Mucosa of stomach (tissue), 1 donor: ENCODE results near the gene F13A1.

Experiments
- H3K27me3 ChIP-seq: one replicate; pipeline ENCODE4 v1.7.0; 2013; ENCODE audit warnings: mild to moderate bottlenecking, low read length; ENCODE audit not compliant: control insufficient read depth, insufficient read depth
- H3K36me3 ChIP-seq: one replicate; pipeline ENCODE4 v1.7.0; 2013; ENCODE audit warnings: low read length; ENCODE audit not compliant: control insufficient read depth, insufficient read depth
- H3K4me1 ChIP-seq: one replicate; pipeline ENCODE4 v1.7.0; 2013; ENCODE audit warnings: mild to moderate bottlenecking, low read length; ENCODE audit not compliant: control insufficient read depth, insufficient read depth
- H3K4me3 ChIP-seq: one replicate; pipeline ENCODE4 v1.7.0; 2013; ENCODE audit warnings: low read length
- H3K9ac ChIP-seq: one replicate; pipeline ENCODE4 v1.7.0; 2013; ENCODE audit warnings: mild to moderate bottlenecking, low read length, moderate library complexity
- H3K9me3 ChIP-seq: one replicate; pipeline ENCODE4 v1.7.0; 2013; ENCODE audit warnings: mild to moderate bottlenecking, low read length, moderate library complexity; ENCODE audit not compliant: control insufficient read depth
- donor health status: Pancreatic carcinoma.

Gene F13A1

GRCh38 chr6:6234963-6235362 lies 85.5 kb downstream of the F13A1 start:
- H3K9me3 ChIP-seq = no peaks in the 10 kb centered on the region
- H3K36me3 ChIP-seq = no peaks in the 10 kb centered on the region
- no peak overlapping the region for H3K9ac ChIP-seq
- H3K27me3 ChIP-seq = no peaks in the 10 kb centered on the region
- peaks cover 7% of the 10 kb centered on the region for H3K4me1 ChIP-seq
- H3K4me3 ChIP-seq = no peak overlapping the region

GRCh38 chr6:6230286-6230685 lies 90.2 kb downstream of the F13A1 start:
- Histone ChIP-seq H3K27me3 (no peaks in the 10 kb centered on the region), H3K4me3 (no peak overlapping the region), H3K4me1 (peaks cover 24% of the 10 kb centered on the region), H3K9me3 (no peaks in the 10 kb centered on the region), H3K9ac (no peak overlapping the region), H3K36me3 (no peaks in the 10 kb centered on the region)

GRCh38 chr6:6227896-6228295 lies 92.6 kb downstream of the F13A1 start:
- Histone ChIP-seq H3K9ac (no peak overlapping the region), H3K36me3 (no peaks in the 10 kb centered on the region), H3K27me3 (no peaks in the 10 kb centered on the region), H3K9me3 (no peaks in the 10 kb centered on the region), H3K4me1 (peaks cover 24% of the 10 kb centered on the region), H3K4me3 (no peak overlapping the region)

DNA sequence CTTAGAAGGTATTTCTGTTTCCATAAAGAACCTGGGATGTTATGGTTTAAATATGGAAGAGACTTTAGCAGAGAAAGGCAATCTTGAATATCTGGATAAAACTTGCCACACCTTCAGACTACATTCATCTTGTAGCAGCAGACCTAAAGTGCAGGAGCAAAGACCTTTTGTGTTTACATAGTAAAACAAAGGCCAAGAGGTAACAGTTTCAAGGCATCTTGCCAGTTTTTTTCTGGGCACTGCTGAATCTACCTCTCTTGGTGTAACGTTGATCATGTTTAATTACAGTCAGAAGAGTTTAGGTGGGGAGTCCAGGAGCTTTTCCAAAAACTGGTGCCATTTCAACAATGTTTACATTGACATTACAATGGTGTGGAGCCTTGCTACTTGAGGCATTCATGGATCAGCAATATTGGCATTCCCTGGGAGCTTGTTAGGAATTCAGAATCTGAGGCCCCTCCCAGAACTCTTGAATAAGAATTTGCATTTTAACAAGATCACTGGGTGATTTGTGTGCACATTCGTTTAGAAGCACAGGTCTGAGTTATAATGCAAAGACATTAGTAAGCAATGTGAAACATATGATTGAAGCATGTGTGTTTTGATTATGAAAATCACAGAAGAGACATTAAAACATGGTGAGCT lies 94.5 kb downstream of the F13A1 start:
- Histone ChIP-seq H3K9me3 (no peaks in the 10 kb centered on the region), H3K36me3 (no peaks in the 10 kb centered on the region), H3K9ac (no peak overlapping the region), H3K27me3 (no peaks in the 10 kb centered on the region), H3K4me3 (no peak overlapping the region), H3K4me1 (peaks cover 24% of the 10 kb centered on the region)

GRCh38 chr6:6224933-6225486 lies 95.5 kb downstream of the F13A1 start:
- H3K9me3 ChIP-seq = no peaks in the 10 kb centered on the region
- H3K36me3 ChIP-seq = no peaks in the 10 kb centered on the region
- peaks cover 18% of the 10 kb centered on the region for H3K4me1 ChIP-seq
- H3K27me3 ChIP-seq = no peaks in the 10 kb centered on the region
- no peak overlapping the region for H3K9ac ChIP-seq
- H3K4me3 ChIP-seq = no peak overlapping the region

GRCh38 chr6:6221787-6222535 lies 98.5 kb downstream of the F13A1 start:
- Histone ChIP-seq H3K4me3 (no peak overlapping the region), H3K9ac (no peak overlapping the region), H3K27me3 (no peaks in the 10 kb centered on the region), H3K4me1 (peaks cover 11% of the 10 kb centered on the region), H3K36me3 (no peaks in the 10 kb centered on the region), H3K9me3 (no peaks in the 10 kb centered on the region)

GRCh38 chr6:6220718-6221117 lies 99.7 kb downstream of the F13A1 start:
- Histone ChIP-seq H3K36me3 (no peaks in the 10 kb centered on the region), H3K4me1 (no peaks in the 10 kb centered on the region), H3K9me3 (no peaks in the 10 kb centered on the region)

DNA sequence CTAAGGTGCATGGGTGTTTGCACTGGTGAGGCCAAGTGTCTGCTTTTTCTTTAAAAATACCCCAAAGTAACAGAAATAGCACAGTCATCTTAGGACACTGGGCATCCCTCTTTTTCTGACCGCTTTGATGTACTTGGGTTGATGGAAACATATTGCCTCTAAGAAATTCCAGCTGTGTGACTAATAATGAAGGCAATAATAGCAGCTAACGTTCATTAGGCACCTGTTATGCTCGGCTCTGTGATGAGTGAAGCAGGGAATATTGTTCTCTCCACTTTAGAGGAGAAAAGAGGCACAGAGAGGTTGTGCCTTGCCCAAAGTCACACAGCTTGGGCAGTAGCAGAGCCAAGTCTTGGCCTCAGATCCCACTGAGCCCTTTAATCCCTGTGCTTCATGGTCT lies 100.7 kb downstream of the F13A1 start:
- no peaks in the 10 kb centered on the region for H3K27me3 ChIP-seq

More at GRCh38 chr6:6220718-6221117, 99.7 kb downstream of the F13A1 start:
- Histone ChIP-seq H3K27me3 (no peaks in the 10 kb centered on the region), H3K4me3 (no peak overlapping the region), H3K9ac (no peak overlapping the region)

GRCh38 chr6:6218759-6219085 lies 101.7 kb downstream of the F13A1 start:
- no peak overlapping the region for H3K9ac ChIP-seq
- H3K36me3 ChIP-seq = no peaks in the 10 kb centered on the region
- no peaks in the 10 kb centered on the region for H3K27me3 ChIP-seq
- no peak overlapping the region for H3K4me3 ChIP-seq
- no peaks in the 10 kb centered on the region for H3K9me3 ChIP-seq
- no peaks in the 10 kb centered on the region for H3K4me1 ChIP-seq

More for the DNA sequence above, 100.7 kb downstream of the F13A1 start:
- no peaks in the 10 kb centered on the region for H3K9me3 ChIP-seq
- H3K36me3 ChIP-seq = no peaks in the 10 kb centered on the region
- H3K4me3 ChIP-seq = no peak overlapping the region
- no peak overlapping the region for H3K9ac ChIP-seq
- H3K4me1 ChIP-seq = no peaks in the 10 kb centered on the region

DNA sequence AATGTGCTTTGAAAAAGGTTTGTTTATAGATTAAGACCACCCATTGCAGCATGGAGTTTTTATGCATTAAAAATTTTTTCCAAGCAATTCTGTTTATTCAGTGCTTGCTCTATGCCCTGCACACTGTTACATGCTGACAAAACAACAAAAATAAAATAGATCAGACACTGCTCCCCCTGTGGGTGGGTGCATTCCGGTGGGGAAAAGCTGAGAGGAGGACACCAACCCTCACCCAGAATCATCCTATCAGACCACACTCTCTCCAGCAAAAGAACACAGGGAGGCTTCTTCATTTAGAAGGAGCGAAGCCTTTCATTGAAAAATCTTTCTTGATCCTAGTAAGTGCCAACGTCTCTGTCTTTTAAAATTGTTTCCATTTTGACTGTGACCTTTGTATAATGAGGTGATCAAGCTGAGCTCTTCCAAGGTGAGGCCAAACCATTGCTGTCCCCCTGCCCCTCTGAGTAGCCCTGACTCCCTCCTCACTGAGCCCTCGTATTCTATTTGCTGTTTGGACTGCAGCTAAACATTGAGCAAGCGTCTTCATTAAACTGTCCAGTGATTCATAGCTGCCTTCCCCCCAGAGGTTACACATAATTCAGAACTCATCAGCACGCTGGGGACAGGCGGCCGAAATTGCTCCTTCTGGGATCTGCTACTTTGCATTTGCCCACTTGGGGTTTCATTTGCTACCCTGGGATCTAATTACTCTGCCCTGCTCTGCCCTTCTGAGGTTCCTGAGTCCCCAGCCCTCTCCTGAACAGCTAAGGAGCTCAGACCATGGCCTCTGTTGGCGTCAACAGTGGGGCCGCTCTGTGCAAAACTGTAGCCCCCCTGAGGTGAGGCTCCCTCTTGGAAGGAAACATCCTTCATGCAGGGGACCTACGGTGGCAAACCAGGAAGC lies 102.4 kb downstream of the F13A1 start:
- Histone ChIP-seq H3K4me1 (no peaks in the 10 kb centered on the region), H3K9ac (no peak overlapping the region), H3K4me3 (no peak overlapping the region), H3K9me3 (no peaks in the 10 kb centered on the region), H3K27me3 (no peaks in the 10 kb centered on the region), H3K36me3 (no peaks in the 10 kb centered on the region)

DNA sequence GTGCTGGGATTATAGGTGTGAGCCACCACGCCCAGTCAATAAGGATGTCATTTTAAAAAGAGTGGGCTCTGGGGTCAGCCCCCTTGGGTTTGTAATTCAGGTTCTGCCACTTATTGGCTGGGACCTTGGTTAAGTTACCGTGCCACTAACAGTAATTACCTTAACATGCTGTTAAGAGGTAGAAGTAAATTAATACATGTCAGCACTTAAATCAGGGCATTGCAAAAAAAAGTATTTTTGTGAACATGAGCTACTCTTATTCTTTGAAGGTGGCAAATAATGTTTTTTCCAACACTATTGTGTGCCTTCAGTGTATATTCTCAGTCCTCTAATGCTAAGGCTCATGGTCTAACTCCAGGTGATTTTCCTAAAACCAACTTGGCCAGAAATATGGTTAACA lies 109.5 kb downstream of the F13A1 start:
- Histone ChIP-seq H3K4me3 (no peak overlapping the region), H3K9me3 (no peaks in the 10 kb centered on the region), H3K36me3 (no peaks in the 10 kb centered on the region), H3K9ac (no peak overlapping the region), H3K27me3 (no peaks in the 10 kb centered on the region), H3K4me1 (no peaks in the 10 kb centered on the region)

GRCh38 chr6:6202886-6203285 lies 117.6 kb downstream of the F13A1 start:
- H3K4me1 ChIP-seq = no peaks in the 10 kb centered on the region
- H3K9ac ChIP-seq = no peak overlapping the region
- no peaks in the 10 kb centered on the region for H3K9me3 ChIP-seq
- no peaks in the 10 kb centered on the region for H3K36me3 ChIP-seq
- no peak overlapping the region for H3K4me3 ChIP-seq
- H3K27me3 ChIP-seq = no peaks in the 10 kb centered on the region
